SK-N-DZ (cell line): Measurements from ENCODE around the gene NATD1.

Source experiments
- DNase-seq: peaks from one replicate; pipeline ENCODE4 v3.0.0-alpha.2; 2015; ENCODE audit warnings: low spot score

Gene NATD1

GRCh38 chr17:21275579-21276263, 22.5 kb upstream of the NATD1 start:
- peak; percentile 85 for DNase-seq

- DNase-seq: no peak
Measured at GRCh38 chr17:21275047-21275578, 21.9 kb upstream of the NATD1 start.

- no peak for DNase-seq
Measured at GRCh38 chr17:21272881-21273792, 19.9 kb upstream of the NATD1 start.

GRCh38 chr17:21272250-21272649, 19.0 kb upstream of the NATD1 start:
- DNase-seq: no peak

GRCh38 chr17:21271454-21272183, 18.4 kb upstream of the NATD1 start:
- DNase-seq: no peak

- DNase-seq: no peak
Measured at GRCh38 chr17:21269394-21269793, 16.2 kb upstream of the NATD1 start.

GRCh38 chr17:21268596-21269188, 15.5 kb upstream of the NATD1 start:
- no peak for DNase-seq

- no peak for DNase-seq
Measured at GRCh38 chr17:21263376-21263775, 10.2 kb upstream of the NATD1 start.

- no peak for DNase-seq
Measured at GRCh38 chr17:21262259-21262993, 9.2 kb upstream of the NATD1 start.

GRCh38 chr17:21258593-21258992, 5.4 kb upstream of the NATD1 start:
- no peak for DNase-seq

GRCh38 chr17:21253646-21254441, 634 bp upstream of the NATD1 start:
- no peak for DNase-seq

GRCh38 chr17:21252289-21252795, 868 bp downstream of the NATD1 start:
- DNase-seq: no peak

GRCh38 chr17:21251337-21252010, 1.7 kb downstream of the NATD1 start:
- DNase-seq: no peak

GRCh38 chr17:21250854-21251253, 2.4 kb downstream of the NATD1 start:
- no peak for DNase-seq

- peak; percentile 72 for DNase-seq
Measured at GRCh38 chr17:21249920-21250703, 3.1 kb downstream of the NATD1 start.

- no peak for DNase-seq
Measured at GRCh38 chr17:21249086-21249795, 4.0 kb downstream of the NATD1 start.

GRCh38 chr17:21248500-21248899, 4.7 kb downstream of the NATD1 start:
- DNase-seq: no peak
